ENCODE measurements around the gene IGFBP2. TPM values are rescaled to one million over a fixed set of nuclear protein-coding genes. Genes with fewer than 3 reads are reported as not detected.

The IGFBP2 gene
- polyA plus RNA-seq, 1 of the 3 experiments (the other 2 are of a cell fraction) = 695 TPM

GRCh38 chr2:216694082-216694825 is 61.0 kb downstream of the IGFBP2 start:
- H4K20me1 ChIP-seq (ENCODE audit: insufficient read depth) = peaks cover 5% of the 10 kb centered on the region; the same call in 1 of the 2 replicates
- peak overlapping the region; percentile 82 for H2AFZ ChIP-seq (ENCODE audit: low read depth)
- POLR2A ChIA-PET = interaction anchor here (0.7 to 1.5 kb wide), 2 partner anchors 99 to 190 kb away, joined by 3 to 6 read pairs; no protein-coding TSS in a partner anchor
- WGBS (ENCODE audit: low lambda C conversion rate) = 9% methylated on average over 20 of the region's 59 CpGs
- no peaks in the 10 kb centered on the region for H3K36me3 ChIP-seq (replicated peaks in 1 of 2; ENCODE audit: control insufficient read depth in 1 of 2, insufficient read depth in 2 of 2, low read length in 1 of 2)
- TF ChIP-seq MAX (IDR thresholded peaks at IDR 0.05; ENCODE audit: low read depth) (peak; percentile 48; the same call in 1 of the 2 replicates), TCF12 (IDR thresholded peaks at IDR 0.05) (no peak), MXI1 (IDR thresholded peaks at IDR 0.05; ENCODE audit: low read depth, low read length) (peak; percentile 11; the same call in 1 of the 2 replicates)
- peaks cover 43 to 60% of the 10 kb centered on the region in 2 experiments for H3K4me1 ChIP-seq (ENCODE audit: control insufficient read depth in 1 of 2, insufficient read depth in 2 of 2, low read depth in 1 of 2, low read length in 1 of 2)
- H3K27me3 ChIP-seq (ENCODE audit: insufficient read depth) = no peaks in the 10 kb centered on the region
- CTCF ChIA-PET = interaction anchor here (0.6 to 7.5 kb wide), 18 partner anchors 12 to 1062 kb away, joined by 3 to 74 read pairs (median 3); no protein-coding TSS in a partner anchor
- peak overlapping the region in 1 of 2 experiments; percentile 71; a peak in 1 of 4 replicates for H3K27ac ChIP-seq (ENCODE audit: low read depth in 2 of 2, low read length in 1 of 2)
- DNase-seq = peak; percentile 68
- no peaks in the 10 kb centered on the region for H3K9me3 ChIP-seq
- H3K9me2 ChIP-seq = no peaks in the 10 kb centered on the region
- peak overlapping the region; percentile 95 for H3K4me2 ChIP-seq
- peak overlapping the region; percentile 61 for H3K9ac ChIP-seq
- peak overlapping the region; percentile 66 to 74 for H3K4me3 ChIP-seq (ENCODE audit: low read depth in 2 of 2, low read length in 1 of 2)
- H3K79me2 ChIP-seq (ENCODE audit: insufficient read depth) = no peaks in the 10 kb centered on the region
- H3F3A ChIP-seq (replicated peaks; ENCODE audit: insufficient read depth) = peaks cover 18% of the 10 kb centered on the region

GRCh38 chr2:216694826-216695217 is 61.6 kb downstream of the IGFBP2 start:
- Histone ChIP-seq H3K9ac (peak overlapping the region; percentile 61), H3K27ac (ENCODE audit: low read depth in 2 of 2, low read length in 1 of 2) (peak overlapping the region; percentile 53 to 71; a peak in 2 of 4 replicates), H2AFZ (ENCODE audit: low read depth) (peak overlapping the region; percentile 82; the same call in 1 of the 2 replicates), H3K9me2 (no peaks in the 10 kb centered on the region), H4K20me1 (ENCODE audit: insufficient read depth) (peaks cover 5% of the 10 kb centered on the region; the same call in 1 of the 2 replicates), H3K9me3 (no peaks in the 10 kb centered on the region), H3K27me3 (ENCODE audit: insufficient read depth) (no peaks in the 10 kb centered on the region), H3K4me2 (peak overlapping the region; percentile 95), H3K79me2 (ENCODE audit: insufficient read depth) (no peaks in the 10 kb centered on the region), H3K36me3 (replicated peaks in 1 of 2; ENCODE audit: control insufficient read depth in 1 of 2, insufficient read depth in 2 of 2, low read length in 1 of 2) (no peaks in the 10 kb centered on the region), H3K4me3 (ENCODE audit: low read depth in 2 of 2, low read length in 1 of 2) (peak overlapping the region; percentile 66 to 74), H3K4me1 (ENCODE audit: control insufficient read depth in 1 of 2, insufficient read depth in 2 of 2, low read depth in 1 of 2, low read length in 1 of 2) (peaks cover 42 to 61% of the 10 kb centered on the region in 2 experiments), H3F3A (replicated peaks; ENCODE audit: insufficient read depth) (peaks cover 18% of the 10 kb centered on the region)
- no peak for DNase-seq
- 68% methylated on average over 10 of the region's 10 CpGs for WGBS (ENCODE audit: low lambda C conversion rate)
- TF ChIP-seq IRF3 (IDR thresholded peaks at IDR 0.05; ENCODE audit: low read depth, low read length) (no peak), NFIC (IDR thresholded peaks at IDR 0.05; ENCODE audit: borderline replicate concordance) (no peak), GABPA (IDR thresholded peaks at IDR 0.05; ENCODE audit: low read depth) (no peak)
- POLR2A ChIA-PET = interaction anchor here (0.7 to 1.5 kb wide), 2 partner anchors 98 to 190 kb away, joined by 3 to 6 read pairs; no protein-coding TSS in a partner anchor
- CTCF ChIA-PET = interaction anchor here (0.6 to 7.5 kb wide), 15 partner anchors 11 to 1062 kb away, joined by 3 to 74 read pairs (median 5); no protein-coding TSS in a partner anchor

GRCh38 chr2:216695401-216695821 is 62.2 kb downstream of the IGFBP2 start, which contains the start of gene IGFBP5:
Gene IGFBP5 (minus strand): TSS chr2:216695549. CDS start chr2:216694775, 774 bp downstream.
- H2AFZ ChIP-seq (ENCODE audit: low read depth) = peak within 1 kb of the TSS; percentile 82; the same call in 1 of the 2 replicates
- H3K27ac ChIP-seq (ENCODE audit: low read depth in 2 of 2, low read length in 1 of 2) = peak within 1 kb of the TSS; percentile 53 to 71; a peak in 3 of 4 replicates
- peak within 1 kb of the TSS; percentile 66 to 74 for H3K4me3 ChIP-seq (ENCODE audit: low read depth in 2 of 2, low read length in 1 of 2)
- peaks cover 5% of the 10 kb centered on the region; the same call in 1 of the 2 replicates for H4K20me1 ChIP-seq (ENCODE audit: insufficient read depth)
- peak; percentile 46 for DNase-seq
- ChIA-PET POLR2A (interaction anchor here (1.5 kb wide), 1 partner anchor 98 kb away, joined by 6 read pairs; no protein-coding TSS in a partner anchor), CTCF (interaction anchor here (0.6 to 7.5 kb wide), 19 partner anchors 8 to 1061 kb away, joined by 3 to 74 read pairs (median 4); no protein-coding TSS in a partner anchor)
- H3K36me3 ChIP-seq (replicated peaks in 1 of 2; ENCODE audit: control insufficient read depth in 1 of 2, insufficient read depth in 2 of 2, low read length in 1 of 2) = no peaks in the 10 kb centered on the region
- H3K9ac ChIP-seq = peak within 1 kb of the TSS; percentile 61
- no peaks in the 10 kb centered on the region for H3K9me3 ChIP-seq
- H3K4me1 ChIP-seq (ENCODE audit: control insufficient read depth in 1 of 2, insufficient read depth in 2 of 2, low read depth in 1 of 2, low read length in 1 of 2) = peaks cover 45 to 62% of the 10 kb centered on the region in 2 experiments
- H3K27me3 ChIP-seq (ENCODE audit: insufficient read depth) = no peaks in the 10 kb centered on the region
- WGBS (ENCODE audit: low lambda C conversion rate) = 35% methylated on average over 16 of the region's 16 CpGs
- H3K9me2 ChIP-seq = no peaks in the 10 kb centered on the region
- no peaks in the 10 kb centered on the region for H3K79me2 ChIP-seq (ENCODE audit: insufficient read depth)
- H3K4me2 ChIP-seq = peak within 1 kb of the TSS; percentile 95
- peaks cover 18% of the 10 kb centered on the region for H3F3A ChIP-seq (replicated peaks; ENCODE audit: insufficient read depth)
- TF ChIP-seq POLR2AphosphoS5 (IDR thresholded peaks at IDR 0.05; ENCODE audit: low read depth, low read length) (peak; percentile 89), MAX (IDR thresholded peaks at IDR 0.05; ENCODE audit: low read depth) (peak; percentile 50; the same call in 1 of the 2 replicates), GATA2 (CRISPR knock-in tag; IDR thresholded peaks at IDR 0.05) (no peak), GABPA (IDR thresholded peaks at IDR 0.05; ENCODE audit: low read depth) (no peak), SIN3A (IDR thresholded peaks at IDR 0.05; ENCODE audit: borderline replicate concordance, low read depth, low read length) (peak; percentile 61; the same call in 1 of the 2 replicates), CHD2 (IDR thresholded peaks at IDR 0.05; ENCODE audit: low read length, partially characterized antibody) (peak; percentile 82), TCF12 (IDR thresholded peaks at IDR 0.05) (peak; percentile 33), CTCF (IDR thresholded peaks at IDR 0.05) (peak; percentile 44; the same call in 1 of the 2 replicates), FOSL2 (IDR thresholded peaks at IDR 0.05; ENCODE audit: borderline replicate concordance, low read depth) (no peak), EP300 (IDR thresholded peaks at IDR 0.05; ENCODE audit: borderline replicate concordance in 1 of 2, low read depth in 1 of 2, low read length in 1 of 2) (peak in 1 of 2 experiments; percentile 20; a peak in 2 of 4 replicates), EZH2phosphoT487 (IDR thresholded peaks at IDR 0.05; ENCODE audit: borderline replicate concordance, low read depth) (no peak)
